Measurements from ENCODE around the gene KLHL34. TPM values are rescaled to one million over a fixed set of nuclear protein-coding genes. Genes with fewer than 3 reads are reported as not detected.

The KLHL34 gene
- total RNA-seq, 1 donor from 2014 or later, result 0.15 TPM

DNA sequence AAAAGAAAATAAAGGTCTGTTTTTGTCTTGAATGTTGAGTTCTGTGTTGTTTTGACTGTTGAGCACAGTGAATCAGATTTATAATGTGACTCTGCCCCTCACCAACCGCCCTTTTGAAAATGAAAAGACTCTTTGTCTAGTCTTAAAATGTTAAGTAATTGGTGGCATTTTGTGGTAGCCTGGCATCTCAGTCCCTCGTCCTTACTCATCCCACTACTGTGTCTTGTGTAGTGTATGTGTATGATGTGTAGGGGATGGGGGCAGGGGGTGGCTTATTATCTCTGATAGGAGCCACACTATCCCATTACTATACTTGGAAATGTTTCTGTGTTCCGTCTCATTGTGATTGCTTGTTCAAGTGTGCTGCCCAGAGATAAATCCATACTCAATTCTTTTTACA is 12.2 kb downstream of the KLHL34 start:
- Mint-ChIP-seq H3K4me1 (ENCODE audit: low read depth, unreplicated experiment) (no peaks in the 10 kb centered on the region), H3K27me3 (ENCODE audit: unreplicated experiment) (no peaks in the 10 kb centered on the region), H3K36me3 (ENCODE audit: unreplicated experiment) (no peaks in the 10 kb centered on the region), H3K4me3 (ENCODE audit: unreplicated experiment) (no peak overlapping the region), H3K9me3 (ENCODE audit: unreplicated experiment) (no peaks in the 10 kb centered on the region), H3K27ac (ENCODE audit: unreplicated experiment) (no peak overlapping the region)
- TF ChIP-seq, protein P1, sequence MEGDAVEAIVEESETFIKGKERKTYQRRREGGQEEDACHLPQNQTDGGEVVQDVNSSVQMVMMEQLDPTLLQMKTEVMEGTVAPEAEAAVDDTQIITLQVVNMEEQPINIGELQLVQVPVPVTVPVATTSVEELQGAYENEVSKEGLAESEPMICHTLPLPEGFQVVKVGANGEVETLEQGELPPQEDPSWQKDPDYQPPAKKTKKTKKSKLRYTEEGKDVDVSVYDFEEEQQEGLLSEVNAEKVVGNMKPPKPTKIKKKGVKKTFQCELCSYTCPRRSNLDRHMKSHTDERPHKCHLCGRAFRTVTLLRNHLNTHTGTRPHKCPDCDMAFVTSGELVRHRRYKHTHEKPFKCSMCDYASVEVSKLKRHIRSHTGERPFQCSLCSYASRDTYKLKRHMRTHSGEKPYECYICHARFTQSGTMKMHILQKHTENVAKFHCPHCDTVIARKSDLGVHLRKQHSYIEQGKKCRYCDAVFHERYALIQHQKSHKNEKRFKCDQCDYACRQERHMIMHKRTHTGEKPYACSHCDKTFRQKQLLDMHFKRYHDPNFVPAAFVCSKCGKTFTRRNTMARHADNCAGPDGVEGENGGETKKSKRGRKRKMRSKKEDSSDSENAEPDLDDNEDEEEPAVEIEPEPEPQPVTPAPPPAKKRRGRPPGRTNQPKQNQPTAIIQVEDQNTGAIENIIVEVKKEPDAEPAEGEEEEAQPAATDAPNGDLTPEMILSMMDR (IDR thresholded peaks at IDR 0.05; ENCODE audit: partially characterized antibody, unreplicated experiment), result no peak
- no peak for DNase-seq

DNA sequence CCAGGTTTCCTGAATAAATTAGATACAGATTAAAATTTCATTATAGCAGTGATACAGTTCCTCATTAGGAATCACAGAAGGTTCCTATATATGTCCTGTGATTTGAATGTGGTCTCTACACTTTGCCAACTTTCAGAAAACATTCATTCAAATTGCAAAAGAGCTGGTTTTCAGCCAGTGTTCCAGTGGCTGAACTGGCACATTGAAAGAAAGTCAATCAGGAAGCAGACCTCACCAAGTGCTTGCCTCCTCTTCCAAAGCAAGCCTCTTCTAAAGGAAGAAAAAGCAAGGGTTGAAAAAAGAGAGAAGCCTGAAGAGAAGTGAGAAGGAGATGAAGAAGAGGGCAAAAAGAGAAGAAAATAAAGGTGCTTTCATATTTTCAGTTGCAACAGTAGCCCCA is 12.7 kb downstream of the KLHL34 start:
- Mint-ChIP-seq H3K9me3 (ENCODE audit: unreplicated experiment) (no peaks in the 10 kb centered on the region), H3K4me3 (ENCODE audit: unreplicated experiment) (no peak overlapping the region), H3K27me3 (ENCODE audit: unreplicated experiment) (no peaks in the 10 kb centered on the region), H3K27ac (ENCODE audit: unreplicated experiment) (no peak overlapping the region), H3K36me3 (ENCODE audit: unreplicated experiment) (no peaks in the 10 kb centered on the region), H3K4me1 (ENCODE audit: low read depth, unreplicated experiment) (no peaks in the 10 kb centered on the region)
- no peak for DNase-seq
- TF ChIP-seq, protein P1 (IDR thresholded peaks at IDR 0.05; ENCODE audit: partially characterized antibody, unreplicated experiment), result no peak

- TF ChIP-seq, protein P1 (IDR thresholded peaks at IDR 0.05; ENCODE audit: partially characterized antibody, unreplicated experiment), result no peak
- Mint-ChIP-seq H3K27me3 (ENCODE audit: unreplicated experiment) (no peaks in the 10 kb centered on the region), H3K27ac (ENCODE audit: unreplicated experiment) (no peak overlapping the region), H3K4me1 (ENCODE audit: low read depth, unreplicated experiment) (no peaks in the 10 kb centered on the region), H3K36me3 (ENCODE audit: unreplicated experiment) (no peaks in the 10 kb centered on the region), H3K4me3 (ENCODE audit: unreplicated experiment) (no peak overlapping the region), H3K9me3 (ENCODE audit: unreplicated experiment) (no peaks in the 10 kb centered on the region)
- no peak for DNase-seq
Measured at GRCh38 chrX:21639775-21640174, 18.4 kb downstream of the KLHL34 start.

GRCh38 chrX:21638311-21638710 is 19.8 kb downstream of the KLHL34 start:
- TF ChIP-seq, protein P1 (IDR thresholded peaks at IDR 0.05; ENCODE audit: partially characterized antibody, unreplicated experiment), result no peak
- Mint-ChIP-seq H3K27ac (ENCODE audit: unreplicated experiment) (no peak overlapping the region), H3K4me1 (ENCODE audit: low read depth, unreplicated experiment) (no peaks in the 10 kb centered on the region), H3K27me3 (ENCODE audit: unreplicated experiment) (no peaks in the 10 kb centered on the region), H3K4me3 (ENCODE audit: unreplicated experiment) (no peak overlapping the region), H3K36me3 (ENCODE audit: unreplicated experiment) (no peaks in the 10 kb centered on the region), H3K9me3 (ENCODE audit: unreplicated experiment) (no peaks in the 10 kb centered on the region)
- no peak for DNase-seq

- Mint-ChIP-seq H3K4me3 (ENCODE audit: unreplicated experiment) (no peak overlapping the region), H3K36me3 (ENCODE audit: unreplicated experiment) (no peaks in the 10 kb centered on the region), H3K27me3 (ENCODE audit: unreplicated experiment) (no peaks in the 10 kb centered on the region), H3K9me3 (ENCODE audit: unreplicated experiment) (peaks cover 2% of the 10 kb centered on the region), H3K27ac (ENCODE audit: unreplicated experiment) (no peak overlapping the region), H3K4me1 (ENCODE audit: low read depth, unreplicated experiment) (no peaks in the 10 kb centered on the region)
- TF ChIP-seq, protein P1 (IDR thresholded peaks at IDR 0.05; ENCODE audit: partially characterized antibody, unreplicated experiment), result no peak
- DNase-seq, result no peak
Measured at GRCh38 chrX:21632027-21632426, 26.1 kb downstream of the KLHL34 start.
